ENCODE data around the gene DTHD1.

The DTHD1 gene

GRCh38 chr4:36320117-36320896 is 38.9 kb downstream of the DTHD1 start:
- no peak for DNase-seq

GRCh38 chr4:36321176-36321575 is 39.8 kb downstream of the DTHD1 start:
- DNase-seq, result no peak

- no peak for DNase-seq
Measured at GRCh38 chr4:36322921-36323354, 41.5 kb downstream of the DTHD1 start.

GRCh38 chr4:36323816-36324419 is 42.5 kb downstream of the DTHD1 start:
- no peak for DNase-seq

GRCh38 chr4:36324808-36325207 is 43.4 kb downstream of the DTHD1 start:
- DNase-seq, result no peak

- no peak for DNase-seq
Measured at GRCh38 chr4:36325499-36325898, 44.1 kb downstream of the DTHD1 start.

GRCh38 chr4:36325926-36326325 is 44.5 kb downstream of the DTHD1 start:
- DNase-seq, result no peak

- no peak for DNase-seq
Measured at GRCh38 chr4:36326476-36327029, 45.1 kb downstream of the DTHD1 start.

- DNase-seq, result no peak
Measured at GRCh38 chr4:36327400-36327799, 46.0 kb downstream of the DTHD1 start.

GRCh38 chr4:36328130-36328529 is 46.7 kb downstream of the DTHD1 start:
- no peak for DNase-seq

- DNase-seq, result no peak
Measured at GRCh38 chr4:36329228-36329627, 47.8 kb downstream of the DTHD1 start.

- no peak for DNase-seq
Measured at GRCh38 chr4:36330796-36331195, 49.4 kb downstream of the DTHD1 start.

GRCh38 chr4:36332023-36332781 is 50.8 kb downstream of the DTHD1 start:
- no peak for DNase-seq

- DNase-seq, result no peak
Measured at GRCh38 chr4:36332782-36333131, 51.3 kb downstream of the DTHD1 start.

GRCh38 chr4:36333303-36333877 is 52.0 kb downstream of the DTHD1 start:
- DNase-seq, result no peak

GRCh38 chr4:36337665-36338185 is 56.3 kb downstream of the DTHD1 start:
- DNase-seq, result no peak

- DNase-seq, result no peak
Measured at GRCh38 chr4:36338973-36339372, 57.6 kb downstream of the DTHD1 start.

GRCh38 chr4:36341936-36342335 is 60.5 kb downstream of the DTHD1 start:
- DNase-seq, result no peak

- DNase-seq, result no peak
Measured at GRCh38 chr4:36343501-36344175, 62.2 kb downstream of the DTHD1 start.

- no peak for DNase-seq
Measured at GRCh38 chr4:36348403-36348938, 67.1 kb downstream of the DTHD1 start.

- DNase-seq, result no peak
Measured at GRCh38 chr4:36349938-36350549, 68.6 kb downstream of the DTHD1 start.

All from NCI-H526 (cell line).